MM.1S (cell line): ENCODE results near the gene SMOC2.

Experiments
- EZH2phosphoT487 ChIP-seq: fragments of 300-600 bp; sonication (generic); IDR thresholded peaks from 2 replicates; pipeline ENCODE4 v1.6.1; 2018; ENCODE audit warnings: antibody characterized with exemption, low read length
- TF ChIP-seq, protein P1 (sequence below): fragments of 300-600 bp; sonication (generic); IDR thresholded peaks from 2 replicates; pipeline ENCODE4 v1.5.1; 2016; ENCODE audit warnings: antibody characterized with exemption, low read length, mixed read lengths

DNA sequence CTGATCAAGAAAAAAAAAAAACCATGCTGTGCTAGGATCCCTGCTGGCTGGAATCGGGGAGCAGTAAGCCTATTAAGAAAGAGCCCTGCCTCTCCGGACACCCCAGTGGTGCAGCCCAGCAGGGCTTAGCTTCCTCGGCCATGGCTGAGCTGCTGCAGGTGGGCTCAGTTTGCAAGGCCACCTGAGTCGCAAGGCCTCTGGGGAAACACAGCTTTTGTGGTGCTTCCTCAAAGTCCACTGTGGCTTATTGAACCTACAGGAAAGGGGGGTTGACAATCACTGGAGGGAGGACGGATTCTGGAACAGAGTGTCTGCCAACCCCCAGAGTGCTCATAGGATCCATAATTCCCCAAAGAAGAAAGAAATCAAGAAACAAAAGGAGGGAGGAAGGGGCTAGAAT, 240.8 kb downstream of the SMOC2 start:
- TF ChIP-seq, protein P1, sequence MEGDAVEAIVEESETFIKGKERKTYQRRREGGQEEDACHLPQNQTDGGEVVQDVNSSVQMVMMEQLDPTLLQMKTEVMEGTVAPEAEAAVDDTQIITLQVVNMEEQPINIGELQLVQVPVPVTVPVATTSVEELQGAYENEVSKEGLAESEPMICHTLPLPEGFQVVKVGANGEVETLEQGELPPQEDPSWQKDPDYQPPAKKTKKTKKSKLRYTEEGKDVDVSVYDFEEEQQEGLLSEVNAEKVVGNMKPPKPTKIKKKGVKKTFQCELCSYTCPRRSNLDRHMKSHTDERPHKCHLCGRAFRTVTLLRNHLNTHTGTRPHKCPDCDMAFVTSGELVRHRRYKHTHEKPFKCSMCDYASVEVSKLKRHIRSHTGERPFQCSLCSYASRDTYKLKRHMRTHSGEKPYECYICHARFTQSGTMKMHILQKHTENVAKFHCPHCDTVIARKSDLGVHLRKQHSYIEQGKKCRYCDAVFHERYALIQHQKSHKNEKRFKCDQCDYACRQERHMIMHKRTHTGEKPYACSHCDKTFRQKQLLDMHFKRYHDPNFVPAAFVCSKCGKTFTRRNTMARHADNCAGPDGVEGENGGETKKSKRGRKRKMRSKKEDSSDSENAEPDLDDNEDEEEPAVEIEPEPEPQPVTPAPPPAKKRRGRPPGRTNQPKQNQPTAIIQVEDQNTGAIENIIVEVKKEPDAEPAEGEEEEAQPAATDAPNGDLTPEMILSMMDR = no peak
- TF ChIP-seq EZH2phosphoT487 = no peak
